Measurements from ENCODE around the gene KCTD21. TPM values are rescaled to one million over a fixed set of nuclear protein-coding genes. Genes with fewer than 3 reads are reported as not detected.

Gene KCTD21
- total and polyA plus RNA-seq, 2 of the 4 experiments (the other 2 are of a cell fraction): 12.2 to 12.5 TPM

DNA sequence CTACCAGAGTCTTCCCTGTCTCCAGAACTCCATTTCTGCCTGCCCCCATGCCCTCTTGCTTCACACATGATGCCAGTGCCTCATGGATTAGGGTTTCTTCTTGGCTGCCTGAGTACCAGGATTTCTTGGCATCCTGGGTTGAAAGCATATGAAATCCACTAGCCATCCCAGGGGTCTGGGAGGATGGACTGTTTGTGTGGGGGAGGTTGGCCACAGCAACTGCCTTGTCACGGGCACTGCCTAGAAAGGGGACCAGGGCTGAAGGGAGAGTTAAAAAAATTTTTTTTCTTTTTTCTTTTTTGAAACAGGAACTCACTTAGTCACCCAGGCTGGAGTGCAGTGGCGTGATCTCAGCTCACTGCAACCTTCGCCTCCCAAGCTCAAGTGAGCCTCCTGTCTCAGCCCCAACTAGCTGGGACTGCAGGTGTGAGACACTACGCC, 4.5 kb upstream of the KCTD21 start:
- no CpG with 5 or more reads among the region's 4 CpGs for WGBS, 2 experiments (ENCODE audit: extremely low coverage in 2 of 2, insufficient read length in 1 of 2)
- Histone ChIP-seq H4K5ac (ENCODE audit: low read depth, low read length) (no peak overlapping the region), H3K9ac (ENCODE audit: low read depth, low read length) (no peak overlapping the region), H2AK5ac (ENCODE audit: low read depth, low read length) (no peak overlapping the region), H3K4me2 (ENCODE audit: low read depth, low read length) (no peak overlapping the region), H3K23ac (ENCODE audit: low read depth, low read length) (no peak overlapping the region), H2BK120ac (ENCODE audit: low read depth, low read length) (no peak overlapping the region), H3K4ac (ENCODE audit: low read depth, low read length) (no peak overlapping the region), H3K4me3 (ENCODE audit: insufficient read depth, low read depth, low read length) (no peak overlapping the region), H2AK9ac (replicated peaks; ENCODE audit: low read depth, low read length, poor library complexity) (no peak overlapping the region), H2AFZ (replicated peaks; ENCODE audit: low read length, poor library complexity) (no peak overlapping the region), H4K20me1 (ENCODE audit: insufficient read depth, low read length) (peaks cover 42% of the 10 kb centered on the region), H3K27me3 (ENCODE audit: control insufficient read depth, insufficient read depth, low read length) (no peaks in the 10 kb centered on the region), H2BK15ac (ENCODE audit: low read depth, low read length) (no peak overlapping the region), H2BK20ac (ENCODE audit: low read depth, low read length) (no peak overlapping the region), H3K36me3 (ENCODE audit: control insufficient read depth, insufficient read depth, low read length) (peaks cover 7% of the 10 kb centered on the region; the same call in 1 of the 2 replicates), H3K79me1 (ENCODE audit: low read depth in 1 of 2, low read length in 2 of 2) (peaks cover 45 to 85% of the 10 kb centered on the region in 2 experiments), H2BK5ac (ENCODE audit: low read depth, low read length, poor library complexity, severe bottlenecking) (no peak overlapping the region), H3K56ac (ENCODE audit: extremely low read depth, insufficient read depth, low read length) (no peak overlapping the region), H3K9me3 (ENCODE audit: control insufficient read depth, insufficient read depth, low read length) (no peaks in the 10 kb centered on the region), H4K8ac (ENCODE audit: low read depth in 2 of 2, low read length in 2 of 2) (no peak overlapping the region), H3K18ac (ENCODE audit: low read depth, low read length) (no peak overlapping the region), H3K9me1 (ENCODE audit: insufficient read depth, low read length) (peaks cover 15% of the 10 kb centered on the region), H4K91ac (ENCODE audit: insufficient read depth, low read depth, low read length) (no peak overlapping the region), H3K27ac (ENCODE audit: insufficient read depth, low read length) (no peak overlapping the region), H3K4me1 (ENCODE audit: control insufficient read depth, insufficient read depth, low read length) (peaks cover 7% of the 10 kb centered on the region), H3K14ac (replicated peaks; ENCODE audit: low read depth, low read length) (no peak overlapping the region; the same call in 1 of the 2 replicates)
- in situ Hi-C loops (cut with MboI; ENCODE audit: low sequenced_read_pairs): no loop called here
- ATAC-seq (ENCODE audit: low read depth) (no peak), DNase-seq (no peak)
- ChIA-PET POLR2A (ENCODE audit: unreplicated experiment) (no interaction called here), CTCF (interaction anchor here (0.6 kb wide), 1 partner anchor 83 kb away, joined by 4 read pairs; no protein-coding TSS in a partner anchor)
- intact Hi-C loops (cut with micrococcal nuclease): no loop called here
- no TSS peak for BruUV-seq (replicated peaks)
- TF ChIP-seq CEBPB (IDR thresholded peaks at IDR 0.05; ENCODE audit: low read depth, low read length) (0 out of 2 replicates have a peak, but pooled peaks have one; percentile 17), SMC3 (IDR thresholded peaks at IDR 0.05; ENCODE audit: low read depth, low read length) (no peak), MAFK (IDR thresholded peaks at IDR 0.05; ENCODE audit: low read depth, low read length) (no peak), RAD21 (IDR thresholded peaks at IDR 0.05; ENCODE audit: low read length) (no peak), POLR2A (IDR thresholded peaks at IDR 0.05; ENCODE audit: low read depth, low read length) (no peak), FOS (IDR thresholded peaks at IDR 0.05; ENCODE audit: low read depth, low read length) (no peak), CHD1 (IDR thresholded peaks at IDR 0.05; ENCODE audit: low read depth, low read length) (no peak)
- dilution Hi-C loops (cut with HindIII; ENCODE audit: low sequenced_read_pairs, unreplicated experiment): no loop called here
